Activated naive CD4-positive, alpha-beta T cell treated with anti-CD3 and anti-CD28 coated beads, Interleukin-2, amount 10 ng/mL, durations not matched to agents 7 days and 5 days (primary cell): ENCODE results near the gene DLG2.
"Not testable (repeated sequence)": the region's sequence is repeated elsewhere in the genome, so short reads cannot be mapped to it uniquely, and the experiment has no call there.

ENCODE experiments used
- CTCF ChIA-PET: fragments of 350-600 bp; sonication (Branson Sonifier 250); formaldehyde crosslinking; loops from one replicate; lab custom pipeline; 2021; ENCODE audit warnings: antibody characterized with exemption; lab: Charles Lee
- DNase-seq: peaks from one replicate; pipeline ENCODE4 v3.0.0-alpha.2; 2020
- H3K27ac Mint-ChIP-seq: one replicate; pipeline ENCODE4 v1.8.0; 2021; ENCODE audit warnings: mild to moderate bottlenecking, moderate library complexity, mixed read lengths
- H3K27me3 Mint-ChIP-seq: one replicate; pipeline ENCODE4 v1.8.0; 2021; ENCODE audit warnings: mild to moderate bottlenecking, mixed read lengths
- H3K36me3 Mint-ChIP-seq: one replicate; pipeline ENCODE4 v1.8.0; 2021; ENCODE audit warnings: mixed read lengths
- H3K4me1 Mint-ChIP-seq: one replicate; pipeline ENCODE4 v1.8.0; 2021; ENCODE audit warnings: mixed read lengths
- H3K4me3 Mint-ChIP-seq: one replicate; pipeline ENCODE4 v1.8.0; 2021; ENCODE audit warnings: mild to moderate bottlenecking, moderate library complexity, mixed read lengths
- H3K9me3 Mint-ChIP-seq: one replicate; pipeline ENCODE4 v1.8.0; 2021; ENCODE audit warnings: mixed read lengths

Gene DLG2

DNA sequence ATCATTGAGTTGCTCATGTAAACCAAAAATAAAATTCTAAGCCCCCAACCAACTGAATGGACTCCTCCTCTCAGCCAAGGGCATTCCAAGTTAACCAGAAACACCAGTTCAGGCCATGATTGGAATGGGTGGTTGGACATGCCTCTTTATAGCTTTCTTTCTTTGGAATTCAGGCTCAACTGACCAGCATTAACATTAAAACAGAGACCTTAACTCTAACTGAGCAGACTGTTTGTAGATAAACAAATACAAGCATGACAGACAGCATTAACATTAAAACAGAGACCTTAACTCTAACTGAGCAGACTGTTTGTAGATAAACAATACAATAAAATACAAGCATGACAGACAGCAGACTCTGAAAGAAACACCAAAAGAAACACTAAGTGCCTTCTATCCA, 278.2 kb downstream of the DLG2 start:
- Mint-ChIP-seq H3K27ac (no peak overlapping the region), H3K27me3 (no peaks in the 10 kb centered on the region), H3K4me3 (no peak overlapping the region), H3K36me3 (no peaks in the 10 kb centered on the region), H3K4me1 (no peaks in the 10 kb centered on the region), H3K9me3 (peaks cover 34% of the 10 kb centered on the region)
- no peak for DNase-seq
- CTCF ChIA-PET, result no interaction called here

DNA sequence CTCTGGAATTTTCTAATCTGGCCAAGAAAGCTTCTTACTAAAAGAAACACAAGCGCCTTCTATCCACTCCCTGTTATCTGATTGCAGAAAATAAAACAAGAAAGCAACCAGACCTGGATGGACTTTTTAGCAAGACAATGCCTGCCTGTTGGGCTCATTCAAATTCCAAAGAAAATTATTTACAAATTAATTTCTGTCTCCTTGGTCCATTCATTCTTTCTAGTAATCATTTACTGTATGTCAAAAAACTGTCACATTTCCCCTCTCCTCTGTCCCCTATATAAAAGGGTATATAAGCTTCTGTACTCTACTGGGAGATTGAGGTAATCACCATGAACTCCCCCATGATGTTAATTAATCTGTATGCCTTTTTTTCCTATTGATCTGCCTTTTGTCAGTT, 279.9 kb downstream of the DLG2 start:
- CTCF ChIA-PET, result no interaction called here

DNA sequence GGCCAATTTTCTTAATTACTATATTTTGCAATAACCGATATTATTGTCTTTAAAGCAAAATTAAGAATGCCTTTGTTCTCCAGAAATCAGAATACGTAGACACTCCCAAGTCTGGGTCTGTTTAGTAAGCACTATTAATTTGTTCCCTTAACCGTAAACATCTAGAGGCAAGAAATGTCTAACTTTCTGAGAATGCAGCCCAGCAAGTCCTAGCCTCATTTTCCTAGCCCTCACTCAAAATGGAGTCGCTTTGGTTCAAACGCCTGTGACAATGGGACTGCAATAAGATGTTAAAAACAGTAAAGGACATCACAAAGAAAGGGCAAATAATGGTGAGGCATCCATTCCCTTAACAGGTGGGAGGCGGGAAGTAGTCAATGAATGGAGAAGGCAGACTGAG, 280.7 kb downstream of the DLG2 start:
- DNase-seq, result no peak
- Mint-ChIP-seq H3K36me3 (no peaks in the 10 kb centered on the region), H3K4me1 (no peaks in the 10 kb centered on the region), H3K4me3 (no peak overlapping the region), H3K9me3 (peaks cover 38% of the 10 kb centered on the region), H3K27me3 (no peaks in the 10 kb centered on the region), H3K27ac (no peak overlapping the region)
- CTCF ChIA-PET, result no interaction called here

More for the DNA sequence above, 279.9 kb downstream of the DLG2 start:
- Mint-ChIP-seq H3K27ac (no peak overlapping the region), H3K4me3 (no peak overlapping the region), H3K9me3 (peaks cover 38% of the 10 kb centered on the region), H3K4me1 (no peaks in the 10 kb centered on the region), H3K36me3 (no peaks in the 10 kb centered on the region), H3K27me3 (no peaks in the 10 kb centered on the region)
- DNase-seq, result no peak

DNA sequence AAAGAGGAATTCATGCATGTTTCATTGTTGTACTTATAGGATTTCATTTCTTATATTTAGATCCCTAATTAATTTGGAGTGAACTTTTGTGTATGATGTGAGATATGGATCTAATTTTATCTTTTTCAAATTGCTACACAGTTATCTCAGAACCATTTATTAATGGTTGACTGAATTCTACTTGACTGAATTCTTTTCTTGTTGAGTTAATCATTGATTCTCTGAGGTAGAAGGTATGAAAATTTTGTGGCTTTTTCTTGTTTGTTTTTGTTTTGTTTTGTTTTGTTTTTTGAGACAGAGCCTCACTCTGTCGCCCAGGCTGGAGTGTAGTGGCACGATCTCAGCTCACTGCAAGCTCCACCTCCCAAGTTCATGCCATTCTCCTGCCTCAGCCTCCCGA, 286.3 kb downstream of the DLG2 start:
- DNase-seq, H3K27me3 Mint-ChIP-seq, H3K36me3 Mint-ChIP-seq, H3K27ac Mint-ChIP-seq, H3K4me1 Mint-ChIP-seq, H3K4me3 Mint-ChIP-seq, CTCF ChIA-PET: not testable (repeated sequence)
- H3K9me3 Mint-ChIP-seq, result peaks cover 17% of the 10 kb centered on the region

DNA sequence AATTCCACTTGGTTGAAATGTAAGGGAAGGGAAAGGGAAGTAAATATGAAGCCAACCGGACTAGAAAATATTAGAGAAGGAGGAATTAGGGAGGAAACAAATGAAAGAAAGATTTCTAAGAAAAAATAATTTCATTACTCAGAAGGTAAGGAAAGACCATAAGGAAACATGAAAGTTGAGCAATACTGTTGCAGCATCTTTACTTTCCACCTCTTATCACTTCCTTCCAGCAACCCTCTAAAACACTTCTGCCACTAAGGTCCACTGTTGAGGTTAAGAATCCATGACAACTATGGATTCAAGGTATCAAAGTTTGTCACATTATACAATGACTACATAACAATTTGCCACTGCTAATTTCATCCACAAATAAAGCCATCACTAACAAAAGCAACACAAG, 308.6 kb downstream of the DLG2 start:
- Mint-ChIP-seq H3K9me3 (peaks cover 5% of the 10 kb centered on the region), H3K36me3 (no peaks in the 10 kb centered on the region), H3K4me3 (no peak overlapping the region), H3K27me3 (no peaks in the 10 kb centered on the region), H3K27ac (no peak overlapping the region), H3K4me1 (no peaks in the 10 kb centered on the region)
- CTCF ChIA-PET, result no interaction called here
- no peak for DNase-seq

DNA sequence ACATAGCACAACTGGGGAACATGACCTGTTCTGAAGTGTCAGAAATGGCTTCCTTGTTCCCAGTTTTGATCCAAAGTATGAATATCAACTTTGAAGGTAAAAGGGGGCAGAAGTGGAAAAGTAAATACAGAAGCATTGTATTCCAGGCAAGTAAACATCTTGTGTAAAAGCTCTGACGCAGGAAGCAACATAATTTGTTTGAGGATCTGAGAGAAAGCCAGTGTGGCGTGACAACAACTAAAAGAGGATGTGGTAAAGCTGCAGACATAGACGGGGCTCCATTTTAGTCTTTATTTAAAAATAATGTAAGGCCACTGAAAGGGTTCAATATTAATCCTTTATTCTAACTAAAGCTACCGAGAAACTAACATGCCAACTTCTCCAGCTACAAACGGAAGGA, 310.2 kb downstream of the DLG2 start:
- Mint-ChIP-seq H3K27me3 (no peaks in the 10 kb centered on the region), H3K27ac (no peak overlapping the region), H3K9me3 (peaks cover 5% of the 10 kb centered on the region), H3K36me3 (no peaks in the 10 kb centered on the region), H3K4me1 (no peaks in the 10 kb centered on the region), H3K4me3 (no peak overlapping the region)
- no peak for DNase-seq
- CTCF ChIA-PET, result no interaction called here

DNA sequence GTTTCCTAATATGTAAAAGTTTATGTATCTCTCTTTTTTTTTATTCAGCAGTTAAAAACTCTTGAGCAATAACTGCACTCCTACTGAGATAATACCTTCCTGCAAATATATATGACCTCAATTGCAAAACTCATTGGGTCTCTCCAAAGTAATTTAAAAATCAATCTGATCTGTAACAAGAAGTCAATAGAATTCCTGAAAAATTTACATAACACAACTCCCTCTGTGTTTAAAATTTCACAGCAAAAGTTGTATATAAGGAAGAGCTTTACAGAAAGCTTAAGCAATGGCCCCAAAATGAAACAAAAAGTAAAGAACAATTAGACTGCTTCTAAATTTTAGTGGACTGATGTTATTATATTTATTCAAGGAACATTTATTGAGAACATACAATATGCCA, 313.4 kb downstream of the DLG2 start:
- Mint-ChIP-seq H3K36me3 (no peaks in the 10 kb centered on the region), H3K27me3 (no peaks in the 10 kb centered on the region), H3K4me3 (no peak overlapping the region), H3K4me1 (no peaks in the 10 kb centered on the region), H3K9me3 (peaks cover 9% of the 10 kb centered on the region), H3K27ac (no peak overlapping the region)
- DNase-seq, result no peak
- CTCF ChIA-PET, result no interaction called here

DNA sequence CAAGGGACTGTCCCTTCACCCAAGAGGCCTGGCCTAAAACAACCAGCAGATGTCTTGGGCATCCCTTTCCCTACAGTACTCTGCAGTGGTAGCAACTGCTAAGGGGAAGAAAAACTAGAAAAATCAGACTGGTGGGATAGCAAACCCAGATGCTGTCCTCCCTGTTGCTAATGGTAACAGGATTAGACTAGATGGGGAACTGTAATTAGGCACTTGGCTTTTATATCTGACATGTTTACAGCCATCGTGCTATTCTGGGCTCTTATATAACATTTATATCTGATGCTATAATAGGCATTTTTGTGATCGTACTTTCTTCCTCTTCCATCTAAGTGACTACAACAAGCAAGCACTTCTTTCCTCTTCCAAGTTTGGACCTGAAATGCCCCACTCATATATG, 316.7 kb downstream of the DLG2 start:
- CTCF ChIA-PET, result no interaction called here
- no peaks in the 10 kb centered on the region for H3K4me1 Mint-ChIP-seq
- H3K27ac Mint-ChIP-seq, result no peak overlapping the region
- no peak overlapping the region for H3K4me3 Mint-ChIP-seq
- no peaks in the 10 kb centered on the region for H3K27me3 Mint-ChIP-seq
- no peaks in the 10 kb centered on the region for H3K36me3 Mint-ChIP-seq
- no peak for DNase-seq
- H3K9me3 Mint-ChIP-seq, result peaks cover 9% of the 10 kb centered on the region

DNA sequence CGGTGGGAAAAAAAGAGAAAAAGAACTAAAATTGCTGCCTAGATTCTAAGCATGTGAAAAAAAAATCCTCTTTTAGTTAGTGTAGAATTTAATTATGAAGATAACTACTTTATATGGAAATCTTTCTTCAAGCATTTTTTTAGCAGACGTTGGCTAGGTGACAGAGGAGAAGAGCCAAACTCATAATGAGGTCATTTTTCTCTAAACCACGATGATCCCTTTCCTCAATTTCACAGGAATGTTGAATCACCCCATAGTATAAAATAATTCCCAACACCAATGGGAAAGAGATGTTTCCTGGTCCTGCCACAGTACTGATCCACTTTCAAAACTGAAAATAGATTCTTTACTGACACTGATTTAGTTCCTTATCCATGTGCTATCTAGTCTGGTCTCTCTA, 319.8 kb downstream of the DLG2 start:
- H3K27me3 Mint-ChIP-seq, result no peaks in the 10 kb centered on the region
- H3K36me3 Mint-ChIP-seq, result no peaks in the 10 kb centered on the region
- no peak for DNase-seq
- no peak overlapping the region for H3K27ac Mint-ChIP-seq
- no peak overlapping the region for H3K4me3 Mint-ChIP-seq
- H3K9me3 Mint-ChIP-seq, result peaks cover 6% of the 10 kb centered on the region
- CTCF ChIA-PET, result no interaction called here
- no peaks in the 10 kb centered on the region for H3K4me1 Mint-ChIP-seq

DNA sequence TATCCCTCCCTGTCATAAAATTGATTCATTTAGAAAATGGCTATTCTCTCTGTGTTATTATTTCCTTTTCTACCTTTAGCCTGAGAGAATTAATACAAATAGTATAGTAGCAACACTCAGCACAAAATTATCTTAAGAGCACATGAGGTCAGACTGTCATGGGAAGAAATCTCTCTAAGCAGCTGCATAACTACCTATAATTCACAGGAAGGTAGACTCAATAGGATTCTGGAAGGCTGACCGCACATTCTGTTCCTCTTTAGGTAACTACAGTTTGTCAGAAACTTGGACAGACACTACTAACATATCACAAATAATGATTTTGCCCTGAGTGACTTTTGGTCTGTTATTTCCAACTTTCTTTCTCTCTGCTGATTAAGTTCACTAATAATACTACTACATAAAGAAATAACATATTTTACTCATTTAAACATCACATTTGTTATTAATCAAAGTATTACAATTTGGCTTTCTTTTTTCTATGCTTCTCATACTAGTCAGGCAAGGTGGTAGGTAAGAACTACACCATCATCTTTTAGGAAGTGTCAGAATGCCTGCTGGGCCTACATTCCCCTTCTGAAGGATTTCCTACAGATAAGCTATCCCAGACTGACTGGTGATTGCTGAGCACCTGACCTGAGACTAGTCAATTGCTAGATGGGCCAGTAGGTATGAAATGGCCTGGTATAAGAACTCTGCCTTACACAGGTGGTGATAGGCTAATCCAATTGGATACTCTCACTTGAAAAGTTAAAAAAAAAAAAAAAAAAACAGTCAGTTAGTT, 325.1 kb downstream of the DLG2 start:
- Mint-ChIP-seq H3K36me3 (no peaks in the 10 kb centered on the region), H3K9me3 (peaks cover 4% of the 10 kb centered on the region), H3K4me3 (no peak overlapping the region), H3K27me3 (no peaks in the 10 kb centered on the region), H3K4me1 (no peaks in the 10 kb centered on the region), H3K27ac (no peak overlapping the region)
- DNase-seq, result no peak
- CTCF ChIA-PET, result no interaction called here

DNA sequence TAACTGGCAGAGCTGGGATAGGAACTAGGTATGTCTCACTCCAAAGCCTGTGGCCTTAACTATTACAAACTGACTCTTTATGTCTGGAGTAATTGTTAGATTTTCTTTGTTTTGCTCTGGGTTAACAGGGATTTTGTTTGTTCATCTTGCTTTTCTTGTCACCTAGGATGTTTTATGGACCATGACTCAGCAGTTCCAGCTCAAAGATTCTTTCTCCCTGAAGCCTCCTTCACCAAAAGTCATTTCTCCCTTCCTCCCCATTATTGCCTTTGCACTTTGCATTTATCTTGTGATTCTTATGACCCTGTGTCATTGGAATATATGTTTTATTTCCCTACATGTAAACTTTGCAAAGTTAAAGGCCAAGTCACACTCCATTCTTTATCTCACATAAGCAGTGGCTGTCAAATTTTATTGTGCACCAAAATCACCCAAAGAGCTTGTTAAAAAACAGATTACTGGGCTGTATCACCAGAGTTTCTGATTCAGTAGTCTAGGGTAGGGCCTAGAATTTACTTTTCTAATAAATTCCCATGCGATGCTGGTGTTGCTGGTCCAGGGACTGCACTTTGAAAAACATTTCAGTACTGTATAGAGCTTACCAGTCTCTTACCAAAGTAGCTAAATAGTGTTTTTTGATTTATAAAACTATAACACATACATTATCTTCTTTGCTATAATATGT, 327.7 kb downstream of the DLG2 start:
- CTCF ChIA-PET, result no interaction called here
- Mint-ChIP-seq H3K36me3 (no peaks in the 10 kb centered on the region), H3K27ac (no peak overlapping the region), H3K9me3 (peaks cover 2% of the 10 kb centered on the region), H3K4me3 (no peak overlapping the region), H3K4me1 (no peaks in the 10 kb centered on the region), H3K27me3 (no peaks in the 10 kb centered on the region)
- DNase-seq, result no peak

DNA sequence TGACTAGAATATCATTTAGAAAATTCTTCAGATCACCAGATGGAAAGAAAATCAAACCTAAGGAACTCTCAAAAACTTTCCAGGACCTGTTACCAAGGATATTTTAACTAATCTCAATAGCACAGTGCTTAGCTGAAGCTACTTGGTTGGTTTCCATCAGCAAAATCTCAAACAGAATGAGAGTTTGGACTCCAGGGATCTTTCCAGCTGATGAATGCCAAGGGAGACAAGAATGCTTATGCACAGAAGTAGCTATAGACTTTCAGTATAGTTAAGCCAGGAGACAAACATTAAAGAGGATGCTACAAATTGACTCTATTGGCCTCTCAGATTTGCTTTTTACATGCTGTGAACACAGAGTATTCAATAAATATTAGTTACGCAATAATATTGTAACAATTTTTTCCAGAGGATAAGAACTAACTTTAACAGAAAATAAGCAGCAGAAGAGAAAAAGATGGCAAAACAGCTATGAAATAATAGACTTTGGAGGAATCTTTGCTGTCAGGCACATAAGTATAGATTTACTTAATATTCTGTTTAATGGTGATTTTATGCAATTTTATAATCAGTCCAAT, 331.4 kb downstream of the DLG2 start:
- CTCF ChIA-PET, result no interaction called here
- Mint-ChIP-seq H3K27ac (no peak overlapping the region), H3K4me1 (no peaks in the 10 kb centered on the region), H3K36me3 (no peaks in the 10 kb centered on the region), H3K9me3 (peaks cover 4% of the 10 kb centered on the region), H3K27me3 (no peaks in the 10 kb centered on the region), H3K4me3 (no peak overlapping the region)
- DNase-seq, result no peak

DNA sequence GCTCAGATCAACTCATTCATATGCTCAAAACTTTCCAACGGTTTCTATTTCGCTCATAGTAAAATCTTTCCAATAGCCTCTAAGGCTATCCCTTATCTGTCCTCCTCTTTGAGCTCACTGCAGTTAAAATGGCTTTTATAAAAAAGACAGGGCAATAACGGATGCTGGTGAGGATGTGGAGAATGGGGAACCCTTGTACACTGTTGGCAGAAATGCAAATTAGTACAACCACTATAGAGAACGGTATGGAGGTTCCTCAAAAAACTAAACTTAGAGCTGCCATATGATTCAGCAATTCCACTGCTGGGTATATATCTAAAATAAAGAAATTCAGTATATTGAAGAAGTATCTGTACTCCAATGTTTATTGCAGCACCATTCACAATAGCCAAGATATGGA, 345.6 kb downstream of the DLG2 start:
- no peak for DNase-seq
- CTCF ChIA-PET, result interaction anchor here (1.0 kb wide), 1 partner anchor 25 kb away, joined by 3 read pairs; no protein-coding TSS in a partner anchor
- Mint-ChIP-seq H3K4me1 (no peaks in the 10 kb centered on the region), H3K4me3 (no peak overlapping the region), H3K36me3 (no peaks in the 10 kb centered on the region), H3K27ac (no peak overlapping the region), H3K9me3 (no peaks in the 10 kb centered on the region), H3K27me3 (no peaks in the 10 kb centered on the region)

DNA sequence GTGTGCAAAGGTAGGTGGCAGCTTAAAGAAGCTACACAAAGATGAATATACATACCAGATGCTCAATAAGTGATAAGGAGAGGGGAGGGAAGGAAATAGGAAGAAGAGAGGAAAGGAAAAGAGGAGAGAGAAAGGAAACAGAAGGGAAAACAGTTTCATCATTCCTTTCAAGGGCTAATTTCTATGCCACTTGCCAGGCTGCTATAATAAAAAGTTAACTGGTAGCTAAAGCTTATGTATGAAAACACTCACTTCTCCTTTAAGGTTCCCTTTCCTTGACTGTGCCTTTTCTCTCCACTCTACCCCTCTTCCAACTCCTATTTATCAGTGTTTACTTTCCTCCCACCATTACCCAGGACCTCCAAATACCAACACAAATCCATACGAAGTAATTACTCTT, 347.9 kb downstream of the DLG2 start:
- CTCF ChIA-PET, result no interaction called here
- H3K27me3 Mint-ChIP-seq, result no peaks in the 10 kb centered on the region
- H3K4me3 Mint-ChIP-seq, result no peak overlapping the region

DNA sequence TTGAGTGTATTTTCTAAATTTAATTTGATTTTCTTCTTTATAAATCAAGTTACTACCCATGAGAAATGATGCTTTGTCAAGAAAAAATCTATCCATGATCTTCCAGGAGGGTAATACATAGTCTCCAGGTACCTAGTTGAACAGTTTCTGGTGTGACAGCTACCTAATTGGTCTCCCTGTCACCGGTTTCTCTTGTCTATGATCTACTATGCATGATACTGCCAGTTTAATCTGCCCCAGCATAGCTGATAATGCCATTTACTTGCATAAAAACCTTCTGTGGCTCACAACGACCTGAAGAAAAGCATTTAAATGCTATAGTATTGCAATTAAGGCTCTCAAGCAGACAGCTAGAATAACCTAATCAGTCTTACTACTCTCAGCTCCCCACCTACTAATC, 349.5 kb downstream of the DLG2 start:
- Mint-ChIP-seq H3K27ac (no peak overlapping the region), H3K9me3 (peaks cover under 1% of the 10 kb centered on the region), H3K4me3 (no peak overlapping the region), H3K27me3 (no peaks in the 10 kb centered on the region), H3K4me1 (no peaks in the 10 kb centered on the region), H3K36me3 (no peaks in the 10 kb centered on the region)
- CTCF ChIA-PET, result no interaction called here
- DNase-seq, result no peak

More for the DNA sequence above, 347.9 kb downstream of the DLG2 start:
- Mint-ChIP-seq H3K4me1 (no peaks in the 10 kb centered on the region), H3K27ac (no peak overlapping the region), H3K9me3 (no peaks in the 10 kb centered on the region), H3K36me3 (no peaks in the 10 kb centered on the region)
- DNase-seq, result no peak
